BE2C (cell line): ENCODE data around the gene NR4A1.
A peak's percentile ranks its signal among the peaks of the same experiment; 100 is the strongest.

ENCODE experiments used
- DNase-seq: peaks from one replicate; pipeline ENCODE4 v3.0.0-alpha.2; 2020
- H3K27me3 ChIP-seq: fragments of 250-450 bp; sonication (Bioruptor Pico); 2 replicates; pipeline ENCODE4 v1.5.1; 2020; ENCODE audit warnings: mild to moderate bottlenecking
- H3K36me3 ChIP-seq: fragments of 250-450 bp; sonication (Bioruptor Pico); 2 replicates; pipeline ENCODE4 v1.5.1; 2020; ENCODE audit warnings: mild to moderate bottlenecking
- H3K4me1 ChIP-seq: fragments of 250-450 bp; sonication (Bioruptor Pico); 2 replicates; pipeline ENCODE4 v1.5.1; 2020
- H3K4me3 ChIP-seq: 2 replicates; pipeline ENCODE4 v1.5.1; 2011; ENCODE audit warnings: low read depth, low read length
- H3K9me3 ChIP-seq: fragments of 250-450 bp; sonication (Bioruptor Pico); 2 replicates; pipeline ENCODE4 v1.5.1; 2020
- TF ChIP-seq, protein P1 (sequence below): IDR thresholded peaks from 2 replicates; pipeline ENCODE4 v1.5.1; 2012; ENCODE audit warnings: mild to moderate bottlenecking, low read depth, low read length

NR4A1 gene

DNA sequence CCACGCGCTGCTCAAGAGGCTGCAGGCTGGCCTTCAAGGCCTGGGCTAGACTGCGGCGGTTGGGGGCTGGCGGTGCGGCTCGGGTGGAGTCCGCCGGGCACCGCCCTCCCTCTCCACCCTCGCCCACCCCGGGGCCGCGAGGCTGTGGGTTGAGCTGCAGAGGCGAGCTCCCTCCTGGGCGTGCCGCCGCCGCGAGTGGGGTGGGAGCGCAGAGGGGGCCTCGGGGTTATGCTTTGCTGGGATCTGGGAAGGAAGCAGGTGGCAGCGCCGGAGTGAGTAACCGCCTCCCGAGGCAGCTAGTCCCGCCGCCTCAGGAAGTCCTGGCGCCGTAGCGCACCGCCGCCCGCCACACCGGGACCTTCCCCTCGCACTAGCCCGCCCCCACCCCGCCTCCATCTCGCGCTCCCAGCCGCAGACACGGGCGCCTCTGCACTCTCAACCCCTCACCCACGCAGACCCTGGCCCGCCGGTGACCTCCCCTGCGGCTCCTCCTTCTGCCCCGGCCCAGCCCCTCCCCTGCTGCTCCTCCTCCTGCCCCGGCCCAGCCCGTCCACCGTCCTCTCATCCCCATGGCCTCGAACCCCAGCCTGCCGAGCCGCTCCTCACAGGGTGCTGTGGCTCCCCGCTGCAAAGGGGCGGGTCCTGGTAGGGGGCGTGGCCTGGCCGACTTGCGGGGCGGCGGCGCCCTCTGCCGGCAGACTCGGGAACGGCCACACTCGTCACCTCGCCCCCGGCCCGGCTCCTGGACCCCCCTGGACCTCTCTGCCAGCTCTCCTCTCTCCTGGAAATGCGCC lies 27.9 kb upstream of the NR4A1 start:
- H3K4me1 ChIP-seq, result peaks cover 7% of the 10 kb centered on the region
- H3K36me3 ChIP-seq, result no peaks in the 10 kb centered on the region
- peak overlapping the region; percentile 50 for H3K4me3 ChIP-seq
- H3K27me3 ChIP-seq, result no peaks in the 10 kb centered on the region
- H3K9me3 ChIP-seq, result no peaks in the 10 kb centered on the region
- peak; percentile 94 for DNase-seq
- TF ChIP-seq, protein P1, sequence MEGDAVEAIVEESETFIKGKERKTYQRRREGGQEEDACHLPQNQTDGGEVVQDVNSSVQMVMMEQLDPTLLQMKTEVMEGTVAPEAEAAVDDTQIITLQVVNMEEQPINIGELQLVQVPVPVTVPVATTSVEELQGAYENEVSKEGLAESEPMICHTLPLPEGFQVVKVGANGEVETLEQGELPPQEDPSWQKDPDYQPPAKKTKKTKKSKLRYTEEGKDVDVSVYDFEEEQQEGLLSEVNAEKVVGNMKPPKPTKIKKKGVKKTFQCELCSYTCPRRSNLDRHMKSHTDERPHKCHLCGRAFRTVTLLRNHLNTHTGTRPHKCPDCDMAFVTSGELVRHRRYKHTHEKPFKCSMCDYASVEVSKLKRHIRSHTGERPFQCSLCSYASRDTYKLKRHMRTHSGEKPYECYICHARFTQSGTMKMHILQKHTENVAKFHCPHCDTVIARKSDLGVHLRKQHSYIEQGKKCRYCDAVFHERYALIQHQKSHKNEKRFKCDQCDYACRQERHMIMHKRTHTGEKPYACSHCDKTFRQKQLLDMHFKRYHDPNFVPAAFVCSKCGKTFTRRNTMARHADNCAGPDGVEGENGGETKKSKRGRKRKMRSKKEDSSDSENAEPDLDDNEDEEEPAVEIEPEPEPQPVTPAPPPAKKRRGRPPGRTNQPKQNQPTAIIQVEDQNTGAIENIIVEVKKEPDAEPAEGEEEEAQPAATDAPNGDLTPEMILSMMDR, result peak; percentile 84

DNA sequence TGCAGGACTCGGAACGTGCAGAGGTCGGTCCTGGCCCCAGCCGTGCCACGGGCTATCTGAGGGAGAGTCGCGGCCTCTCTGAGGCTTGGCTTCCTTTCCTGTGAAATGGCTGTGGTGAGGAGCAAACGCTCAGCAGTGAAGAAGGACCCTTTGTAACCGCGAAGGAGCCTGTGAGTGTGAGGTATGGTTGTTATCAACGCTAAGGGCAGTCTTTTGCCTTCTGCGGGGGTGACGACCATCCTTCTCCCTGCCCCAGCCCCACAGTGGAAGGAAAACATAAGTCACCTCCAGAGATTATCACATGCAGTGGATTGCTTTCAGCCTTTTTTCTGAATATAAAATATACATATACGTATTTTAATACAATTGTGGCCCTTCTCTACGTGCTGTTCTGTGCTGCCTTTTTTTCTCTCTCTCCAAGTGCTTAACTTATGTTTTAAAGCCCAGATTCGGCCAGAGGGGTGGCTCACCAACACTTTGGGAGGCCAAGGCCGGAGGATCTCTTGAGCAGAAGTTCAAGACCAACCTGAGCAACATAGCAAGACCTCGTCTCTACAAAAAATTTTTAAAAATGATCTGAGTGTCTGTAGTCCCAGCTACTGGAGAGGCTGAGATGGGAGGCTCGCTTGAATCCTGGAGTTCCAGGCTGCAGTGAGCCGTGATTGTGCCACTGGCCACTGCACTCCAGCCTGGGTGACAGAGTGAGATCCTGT lies 27.1 kb upstream of the NR4A1 start:
- DNase-seq, result no peak
- Histone ChIP-seq H3K4me1 (peaks cover 8% of the 10 kb centered on the region), H3K4me3 (peak overlapping the region; percentile 50), H3K27me3 (no peaks in the 10 kb centered on the region), H3K36me3 (no peaks in the 10 kb centered on the region), H3K9me3 (no peaks in the 10 kb centered on the region)
- TF ChIP-seq, protein P1, result no peak; the same call in 1 of the 2 replicates

DNA sequence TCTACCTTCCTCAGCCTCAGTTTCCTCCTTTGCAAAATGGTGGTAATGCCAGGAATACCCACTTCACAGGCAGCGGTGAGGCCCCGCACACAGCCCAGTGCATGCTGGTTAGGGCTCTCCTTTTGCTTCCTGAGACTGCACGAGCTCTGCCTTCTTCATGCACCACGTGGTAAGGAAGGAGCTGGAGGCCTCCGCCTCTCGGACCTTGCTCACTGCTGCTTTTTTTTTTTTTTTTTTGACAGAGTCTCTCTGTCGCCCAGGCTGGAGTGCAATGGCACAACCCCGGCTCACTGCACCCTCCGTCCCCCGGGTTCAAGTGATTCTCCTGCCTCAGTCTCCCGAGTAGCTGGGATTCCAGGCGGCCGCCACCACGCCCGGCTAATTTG lies 26.4 kb upstream of the NR4A1 start:
- H3K4me3 ChIP-seq, result no peak overlapping the region

DNA sequence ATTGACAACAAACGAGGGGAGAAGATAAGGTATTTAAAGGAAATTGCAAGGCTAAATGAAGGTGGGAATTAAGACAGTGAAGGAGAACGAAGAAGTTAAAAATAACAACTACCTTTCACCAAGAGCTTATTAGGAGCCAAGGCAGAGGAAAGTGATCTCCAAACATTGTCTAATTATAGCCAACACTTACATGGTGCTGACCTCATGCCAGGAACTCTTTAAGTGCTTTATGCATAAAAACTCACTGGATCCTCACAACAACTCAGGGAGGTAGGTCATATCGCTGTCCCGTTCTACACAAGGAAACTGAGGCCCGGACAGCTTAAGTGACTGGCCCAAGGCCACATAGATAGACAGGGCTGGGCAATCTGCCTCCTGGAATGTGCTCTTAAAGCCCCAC lies 25.0 kb upstream of the NR4A1 start:
- H3K36me3 ChIP-seq, result no peaks in the 10 kb centered on the region
- peaks cover 13% of the 10 kb centered on the region for H3K4me1 ChIP-seq
- TF ChIP-seq, protein P1, result no peak
- no peaks in the 10 kb centered on the region for H3K27me3 ChIP-seq
- no peak for DNase-seq
- H3K9me3 ChIP-seq, result no peaks in the 10 kb centered on the region
- no peak overlapping the region for H3K4me3 ChIP-seq

More for the DNA sequence above, 26.4 kb upstream of the NR4A1 start:
- Histone ChIP-seq H3K4me1 (peaks cover 12% of the 10 kb centered on the region), H3K9me3 (no peaks in the 10 kb centered on the region), H3K27me3 (no peaks in the 10 kb centered on the region), H3K36me3 (no peaks in the 10 kb centered on the region)
- DNase-seq, result no peak
- TF ChIP-seq, protein P1, result no peak

DNA sequence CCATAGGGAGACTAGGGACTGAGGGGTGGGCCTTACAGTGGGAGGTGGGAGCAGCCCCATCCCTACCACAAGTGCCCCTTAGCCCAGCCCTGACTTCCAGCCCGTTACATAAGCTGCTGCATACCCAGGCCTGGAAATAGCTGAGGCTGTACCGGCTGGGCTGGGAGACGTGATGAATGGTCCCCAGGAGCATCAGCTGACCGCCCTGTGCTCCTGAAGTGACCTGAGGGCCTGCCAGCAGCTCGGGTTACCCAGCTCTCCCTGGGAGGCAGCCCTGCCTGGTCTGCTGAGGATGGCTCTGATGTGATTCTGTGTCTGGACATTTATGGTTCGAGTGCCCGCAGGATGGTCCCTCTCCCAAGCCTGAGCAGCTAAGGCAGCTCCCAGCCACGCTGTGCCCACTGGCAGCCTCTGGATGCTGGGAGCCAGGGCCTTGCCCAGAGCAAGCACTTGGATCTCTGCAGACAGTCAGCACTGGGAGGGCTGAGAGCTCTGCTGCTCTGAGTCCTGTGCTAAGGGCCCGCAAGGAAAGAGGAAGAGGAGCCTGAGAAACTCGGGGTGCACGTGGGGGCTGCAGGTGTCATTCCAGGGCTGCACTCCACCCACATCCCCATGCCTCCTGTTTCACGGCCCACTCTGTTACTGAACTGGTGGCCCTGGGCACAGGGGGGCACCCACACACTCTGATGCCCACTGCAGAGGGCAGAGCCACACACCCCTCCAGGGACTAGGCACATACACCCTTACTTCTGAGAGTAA lies 24.0 kb upstream of the NR4A1 start:
- DNase-seq, result no peak

More for the DNA sequence above, 24.0 kb upstream of the NR4A1 start:
- H3K9me3 ChIP-seq, result no peaks in the 10 kb centered on the region
- no peak overlapping the region for H3K4me3 ChIP-seq
- H3K27me3 ChIP-seq, result no peaks in the 10 kb centered on the region
- H3K4me1 ChIP-seq, result peaks cover 15% of the 10 kb centered on the region
- TF ChIP-seq, protein P1, result no peak
- no peaks in the 10 kb centered on the region for H3K36me3 ChIP-seq
